ENCODE data around the gene KRTAP6-2. TPM values are rescaled to one million over a fixed set of nuclear protein-coding genes. Genes with fewer than 3 reads are reported as not detected.

KRTAP6-2 gene
- total and polyA plus RNA-seq, 10 of the 15 experiments (the other 5 are each of a cell fraction or from before 2014, with no cell fraction given) = not detected

GRCh38 chr21:30582870-30583269 lies 15.8 kb downstream of the KRTAP6-2 start:
- Histone ChIP-seq H3K79me2 (ENCODE audit: control insufficient read depth, insufficient read depth, low read length) (no peaks in the 10 kb centered on the region), H3K4me3 (no peak overlapping the region), H2AFZ (ENCODE audit: control insufficient read depth, low read depth, low read length) (no peak overlapping the region), H3K36me3 (ENCODE audit: control insufficient read depth in 2 of 2, insufficient read depth in 2 of 2, low read length in 1 of 2) (no peaks in the 10 kb centered on the region), H3K9ac (ENCODE audit: control insufficient read depth, insufficient read depth, low read length) (no peak overlapping the region), H4K20me1 (ENCODE audit: control insufficient read depth, insufficient read depth) (no peaks in the 10 kb centered on the region), H3K9me3 (replicated peaks; ENCODE audit: control insufficient read depth, insufficient read depth, low read length) (no peaks in the 10 kb centered on the region), H3K27ac (ENCODE audit: control insufficient read depth, insufficient read depth) (no peak overlapping the region), H3K27me3 (replicated peaks in 1 of 2; ENCODE audit: control insufficient read depth in 2 of 2, insufficient read depth in 2 of 2, low read length in 1 of 2) (no peaks in the 10 kb centered on the region), H3K4me2 (ENCODE audit: control insufficient read depth, insufficient read depth) (no peak overlapping the region), H3K4me1 (ENCODE audit: control insufficient read depth, insufficient read depth, low read length) (no peaks in the 10 kb centered on the region)
- in situ Hi-C loops (cut with MboI) (no loop called here), intact Hi-C loops (cut with micrococcal nuclease; ENCODE audit: unreplicated experiment) (no loop called here)
- 0% methylated on average over 1 of the region's 1 CpG for WGBS (ENCODE audit: insufficient coverage, insufficient replicate concordance, low lambda C conversion rate, missing lambda C conversion rate)
- ChIA-PET CTCF (interaction anchor here (0.7 kb wide), 1 partner anchor 11 kb away, joined by 3 read pairs; no protein-coding TSS in a partner anchor), RAD21 (ENCODE audit: unreplicated experiment) (no interaction called here), POLR2A (no interaction called here), SMC1A (ENCODE audit: uncharacterized antibody, unreplicated experiment) (no interaction called here)
- ATAC-seq = no peak
- DNase-seq (ENCODE audit: low read depth, low spot score) = no peak
- FAIRE-seq = no peak
- TF ChIP-seq NR2F1 (conservative IDR thresholded peaks at IDR 0.05) (peak; percentile 83), E2F4 (IDR thresholded peaks at IDR 0.05; ENCODE audit: low read depth, low read length) (no peak), MTA2 (IDR thresholded peaks at IDR 0.05; ENCODE audit: low read depth) (peak; percentile 79)
- BruUV-seq (replicated peaks) = no TSS peak

GRCh38 chr21:30580132-30580531 lies 18.6 kb downstream of the KRTAP6-2 start:
- no peak overlapping the region for H3K27ac ChIP-seq (ENCODE audit: control insufficient read depth, insufficient read depth)
- no peaks in the 10 kb centered on the region for H3K27me3 ChIP-seq (replicated peaks in 1 of 2; ENCODE audit: control insufficient read depth in 2 of 2, insufficient read depth in 2 of 2, low read length in 1 of 2)
- CTCF ChIA-PET = no interaction called here
- TF ChIP-seq KDM1A (IDR thresholded peaks at IDR 0.05; ENCODE audit: borderline replicate concordance) = no peak
- no peak for TF ChIP-seq HSF1 (IDR thresholded peaks at IDR 0.05; ENCODE audit: low read depth, low read length)
- no peak for TF ChIP-seq NBN (IDR thresholded peaks at IDR 0.05)
- TF ChIP-seq MYB (IDR thresholded peaks at IDR 0.05; ENCODE audit: borderline replicate concordance, low read depth, low read length) = no peak
- no peak overlapping the region for H3K4me2 ChIP-seq (ENCODE audit: control insufficient read depth, insufficient read depth)
- intact Hi-C loops (cut with micrococcal nuclease; ENCODE audit: unreplicated experiment) (no loop called here), in situ Hi-C loops (cut with MboI) (no loop called here)
- H4K20me1 ChIP-seq (ENCODE audit: control insufficient read depth, insufficient read depth) = no peaks in the 10 kb centered on the region
- H3K4me3 ChIP-seq = no peak overlapping the region
- BruUV-seq (replicated peaks) = no TSS peak
- H3K79me2 ChIP-seq (ENCODE audit: control insufficient read depth, insufficient read depth, low read length) = no peaks in the 10 kb centered on the region
- POLR2A ChIA-PET = no interaction called here
- FAIRE-seq (no peak), DNase-seq (ENCODE audit: low read depth, low spot score) (no peak), ATAC-seq (no peak)
- RAD21 ChIA-PET (ENCODE audit: unreplicated experiment) = no interaction called here
- H2AFZ ChIP-seq (ENCODE audit: control insufficient read depth, low read depth, low read length) = no peak overlapping the region
- H3K4me1 ChIP-seq (ENCODE audit: control insufficient read depth, insufficient read depth, low read length) = no peaks in the 10 kb centered on the region
- H3K9me3 ChIP-seq (replicated peaks; ENCODE audit: control insufficient read depth, insufficient read depth, low read length) = no peaks in the 10 kb centered on the region
- no peak overlapping the region for H3K9ac ChIP-seq (ENCODE audit: control insufficient read depth, insufficient read depth, low read length)
- H3K36me3 ChIP-seq (ENCODE audit: control insufficient read depth in 2 of 2, insufficient read depth in 2 of 2, low read length in 1 of 2) = no peaks in the 10 kb centered on the region
- 12% methylated on average over 3 of the region's 3 CpGs for WGBS (ENCODE audit: insufficient coverage, insufficient replicate concordance, low lambda C conversion rate, missing lambda C conversion rate)
- SMC1A ChIA-PET (ENCODE audit: uncharacterized antibody, unreplicated experiment) = no interaction called here

Data from GM12878 (cell line).